Lower lobe of right lung (tissue), 2 donors: ENCODE results near the gene SUSD3. TPM values are rescaled to one million over a fixed set of nuclear protein-coding genes. Genes with fewer than 3 reads are reported as not detected.
A peak's percentile ranks its signal among the peaks of the same experiment; 100 is the strongest.

Experiments used
- ATAC-seq, 2 donors: fragments of 200-7000 bp; cut with Tn5 transposase; one replicate each; pipeline ENCODE4 v1.9.1; 2020 to 2022; ENCODE audit warnings: mild to moderate bottlenecking in 2 of 2, moderate library complexity in 2 of 2
- DNase-seq: peaks from one replicate; pipeline ENCODE4 v3.0.0-alpha.2; 2020
- H3K27ac ChIP-seq: fragments of 200-600 bp; one replicate; pipeline ENCODE4 v1.8.0; 2022
- H3K27me3 ChIP-seq: fragments of 200-600 bp; one replicate; pipeline ENCODE4 v1.8.0; 2022; ENCODE audit warnings: low read depth
- H3K36me3 ChIP-seq: fragments of 200-600 bp; one replicate; pipeline ENCODE4 v1.8.0; 2022; ENCODE audit warnings: mild to moderate bottlenecking
- H3K4me1 ChIP-seq: fragments of 200-600 bp; one replicate; pipeline ENCODE4 v1.8.0; 2022
- H3K4me3 ChIP-seq: fragments of 200-600 bp; one replicate; pipeline ENCODE4 v1.8.0; 2022; ENCODE audit warnings: mild to moderate bottlenecking
- H3K9me3 ChIP-seq: fragments of 200-600 bp; one replicate; pipeline ENCODE4 v1.8.0; 2022
- intact Hi-C: fragments of 100-400 bp; cut with DNase I; formaldehyde crosslinking; loops from one replicate; pipeline ENCODE4 v1.11.0; 2022
- total RNA-seq: library from RNA; stranded (reverse); fragmentation: NEBNext Ultra II Directional; extraction: Animal tissue kit (Norgen Biotek cat#: 25700); gene quantifications from one replicate; pipeline ENCODE4 v1.2.1, GENCODE V29; 2021
- TF ChIP-seq, protein P1 (sequence below): fragments of 200-600 bp; IDR thresholded peaks from one replicate; pipeline ENCODE4 v1.8.0; 2022; ENCODE audit warnings: antibody characterized with exemption, mild to moderate bottlenecking
- donor health status: DM: no; HTN: yes; CAD: no; lungs with severe emphysema.

SUSD3 gene
- total RNA-seq, 1 donor from 2014 or later = 5.3 TPM

DNA sequence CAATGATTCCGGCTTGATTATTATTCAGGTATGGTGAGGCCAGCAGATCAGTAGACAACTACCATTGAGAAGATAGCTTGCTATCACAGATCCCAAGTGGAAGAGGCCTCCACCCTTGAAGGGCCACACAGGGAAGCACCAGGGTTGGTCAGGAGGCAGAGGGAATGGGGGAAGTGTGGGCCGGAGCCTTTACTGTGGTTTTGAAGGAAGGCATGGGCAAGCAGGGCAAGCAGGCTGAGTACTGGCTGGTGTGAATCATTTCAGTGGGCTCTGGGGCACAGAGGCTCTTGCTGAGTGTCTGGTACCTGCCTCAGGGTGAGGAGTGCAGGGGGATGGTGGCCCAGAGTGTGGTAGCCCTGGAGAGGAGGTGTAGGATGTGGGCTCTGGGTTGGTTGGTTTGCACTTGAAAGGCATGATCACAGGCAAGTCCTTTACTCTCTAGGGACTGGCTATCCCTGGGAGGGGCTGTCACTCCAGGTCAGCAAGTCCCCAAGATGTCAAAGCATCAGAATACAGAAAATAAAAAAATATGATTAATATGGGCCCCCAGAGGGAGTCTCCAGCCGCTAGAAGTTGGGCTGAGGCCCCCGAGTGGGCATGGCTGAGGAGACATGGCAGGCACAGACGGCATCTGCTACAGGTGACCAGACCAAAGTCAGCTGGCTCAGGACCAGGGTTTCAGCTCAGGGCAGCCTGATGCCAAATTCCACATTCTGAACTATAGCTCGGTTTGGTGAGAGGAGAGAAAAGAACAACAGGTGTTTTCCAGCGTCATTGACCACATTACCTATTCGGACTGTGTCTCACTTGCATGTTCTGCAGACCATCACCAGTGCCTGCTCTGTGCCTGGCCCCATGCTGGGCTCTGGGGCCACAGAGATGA lies 9.7 kb upstream of the SUSD3 start:
- intact Hi-C loops = no loop called here
- no peak for DNase-seq
- H3K4me3 ChIP-seq = no peak overlapping the region
- H3K9me3 ChIP-seq = no peaks in the 10 kb centered on the region
- H3K27ac ChIP-seq = no peak overlapping the region
- TF ChIP-seq, protein P1, sequence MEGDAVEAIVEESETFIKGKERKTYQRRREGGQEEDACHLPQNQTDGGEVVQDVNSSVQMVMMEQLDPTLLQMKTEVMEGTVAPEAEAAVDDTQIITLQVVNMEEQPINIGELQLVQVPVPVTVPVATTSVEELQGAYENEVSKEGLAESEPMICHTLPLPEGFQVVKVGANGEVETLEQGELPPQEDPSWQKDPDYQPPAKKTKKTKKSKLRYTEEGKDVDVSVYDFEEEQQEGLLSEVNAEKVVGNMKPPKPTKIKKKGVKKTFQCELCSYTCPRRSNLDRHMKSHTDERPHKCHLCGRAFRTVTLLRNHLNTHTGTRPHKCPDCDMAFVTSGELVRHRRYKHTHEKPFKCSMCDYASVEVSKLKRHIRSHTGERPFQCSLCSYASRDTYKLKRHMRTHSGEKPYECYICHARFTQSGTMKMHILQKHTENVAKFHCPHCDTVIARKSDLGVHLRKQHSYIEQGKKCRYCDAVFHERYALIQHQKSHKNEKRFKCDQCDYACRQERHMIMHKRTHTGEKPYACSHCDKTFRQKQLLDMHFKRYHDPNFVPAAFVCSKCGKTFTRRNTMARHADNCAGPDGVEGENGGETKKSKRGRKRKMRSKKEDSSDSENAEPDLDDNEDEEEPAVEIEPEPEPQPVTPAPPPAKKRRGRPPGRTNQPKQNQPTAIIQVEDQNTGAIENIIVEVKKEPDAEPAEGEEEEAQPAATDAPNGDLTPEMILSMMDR = no peak
- ATAC-seq = no peak
- no peaks in the 10 kb centered on the region for H3K27me3 ChIP-seq
- peaks cover 18% of the 10 kb centered on the region for H3K4me1 ChIP-seq
- H3K36me3 ChIP-seq = no peaks in the 10 kb centered on the region

GRCh38 chr9:93049491-93049890 lies 9.0 kb upstream of the SUSD3 start:
- TF ChIP-seq, protein P1 = no peak
- Histone ChIP-seq H3K27ac (no peak overlapping the region), H3K36me3 (no peaks in the 10 kb centered on the region), H3K4me1 (peaks cover 24% of the 10 kb centered on the region), H3K9me3 (no peaks in the 10 kb centered on the region), H3K27me3 (no peaks in the 10 kb centered on the region), H3K4me3 (no peak overlapping the region)
- ATAC-seq = no peak
- no peak for DNase-seq
- intact Hi-C loops = no loop called here

DNA sequence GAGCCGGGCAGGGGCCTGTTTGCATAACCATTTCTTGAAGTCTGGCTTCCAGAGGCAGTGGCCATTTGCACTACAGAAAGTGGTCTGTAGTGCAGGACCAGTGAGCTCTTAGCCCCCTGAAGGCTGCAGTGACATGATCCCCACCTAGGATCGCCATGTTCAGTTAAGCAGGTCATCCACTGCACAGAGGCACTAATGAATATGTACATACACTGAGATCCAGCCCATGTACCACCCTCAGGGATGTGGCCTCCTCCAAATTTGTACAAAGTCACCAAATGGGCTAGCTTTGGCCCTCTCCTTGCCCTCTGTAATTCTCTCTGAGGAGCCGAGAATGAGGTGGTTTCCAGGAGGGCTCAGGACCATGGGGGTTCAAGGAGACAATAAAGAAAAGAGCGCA lies 8.3 kb upstream of the SUSD3 start:
- Histone ChIP-seq H3K4me3 (no peak overlapping the region), H3K4me1 (peaks cover 32% of the 10 kb centered on the region), H3K36me3 (no peaks in the 10 kb centered on the region), H3K27ac (no peak overlapping the region), H3K27me3 (no peaks in the 10 kb centered on the region), H3K9me3 (no peaks in the 10 kb centered on the region)
- ATAC-seq (no peak), DNase-seq (no peak)
- TF ChIP-seq, protein P1 = no peak
- intact Hi-C loops = no loop called here

- DNase-seq = no peak
- peaks cover 36% of the 10 kb centered on the region for H3K4me1 ChIP-seq
- peak; percentile 87 to 89 for ATAC-seq
- TF ChIP-seq, protein P1 = no peak
- no peaks in the 10 kb centered on the region for H3K9me3 ChIP-seq
- intact Hi-C loops = no loop called here
- no peaks in the 10 kb centered on the region for H3K36me3 ChIP-seq
- no peak overlapping the region for H3K4me3 ChIP-seq
- H3K27me3 ChIP-seq = no peaks in the 10 kb centered on the region
- H3K27ac ChIP-seq = peak overlapping the region; percentile 77
Observed at GRCh38 chr9:93051680-93052089, 6.8 kb upstream of the SUSD3 start.

DNA sequence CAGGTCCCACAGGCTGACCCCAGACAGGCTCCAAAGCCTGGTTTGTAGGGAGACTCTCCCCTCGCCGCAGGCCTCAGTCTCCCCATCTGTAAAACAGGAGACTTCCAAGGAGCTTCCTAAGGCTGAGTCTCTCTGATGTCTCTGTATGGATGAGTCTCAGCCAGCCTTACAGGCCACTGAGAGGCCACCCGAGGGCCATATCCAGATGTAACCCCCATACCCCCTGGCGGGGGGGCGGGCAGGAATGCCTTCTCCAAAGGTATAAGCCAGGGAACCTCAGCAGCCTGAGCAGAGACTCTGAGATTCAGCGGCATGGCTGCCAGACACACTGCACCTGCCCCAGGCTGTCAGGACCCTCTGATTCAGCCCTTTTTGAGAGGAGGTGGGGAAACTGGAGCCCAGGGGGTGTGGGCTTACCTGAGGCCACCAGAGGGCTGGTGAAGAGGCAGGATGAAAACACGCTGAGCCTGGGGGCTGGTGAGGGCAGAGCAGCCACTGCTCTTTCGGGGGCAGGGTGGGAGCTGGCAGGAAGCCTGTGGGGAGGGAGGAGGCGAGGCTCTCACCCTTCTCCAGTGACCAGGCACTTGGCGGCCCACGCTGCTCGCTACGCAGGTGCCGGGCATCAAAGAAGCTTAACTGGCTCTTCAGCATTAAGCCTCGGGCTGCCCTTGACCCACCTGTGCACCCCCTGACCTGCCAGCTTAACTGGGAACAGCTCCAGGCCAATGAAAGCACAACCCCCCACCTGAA lies 5.5 kb upstream of the SUSD3 start:
- peaks cover 36% of the 10 kb centered on the region for H3K4me1 ChIP-seq
- no peaks in the 10 kb centered on the region for H3K9me3 ChIP-seq
- intact Hi-C loops = no loop called here
- ATAC-seq (peak; percentile 34 to 53), DNase-seq (peak; percentile 67)
- no peak overlapping the region for H3K4me3 ChIP-seq
- H3K27ac ChIP-seq = peak overlapping the region; percentile 77
- TF ChIP-seq, protein P1 = no peak
- no peaks in the 10 kb centered on the region for H3K27me3 ChIP-seq
- no peaks in the 10 kb centered on the region for H3K36me3 ChIP-seq
